Activated CD8-positive, alpha-beta T cell treated with anti-CD3 and anti-CD28 coated beads, Interleukin-2, amount 10 ng/mL, durations not matched to agents 7 days and 5 days (primary cell): Measurements from ENCODE around the gene TMBIM1. TPM values are rescaled to one million over a fixed set of nuclear protein-coding genes. Genes with fewer than 3 reads are reported as not detected.
A peak's percentile ranks its signal among the peaks of the same experiment; 100 is the strongest.

Experiments
- ATAC-seq: fragments of 150-1000 bp; cut with Tn5 transposase; one replicate; pipeline ENCODE4 v1.10.0; 2021; ENCODE audit warnings: moderate library complexity
- CTCF ChIA-PET: fragments of 350-600 bp; sonication (Branson Sonifier 250); formaldehyde crosslinking; loops from one replicate; lab custom pipeline; 2021; ENCODE audit warnings: antibody characterized with exemption; lab: Charles Lee
- POLR2A ChIA-PET: fragments of 350-600 bp; sonication (Branson Sonifier 250); formaldehyde crosslinking; loops from one replicate; lab custom pipeline; 2021; ENCODE audit warnings: antibody characterized with exemption; lab: Charles Lee
- DNase-seq: peaks from one replicate; pipeline ENCODE4 v3.0.0-alpha.2; 2020
- H3K27ac Mint-ChIP-seq: one replicate; pipeline ENCODE4 v1.8.0; 2021; ENCODE audit warnings: mild to moderate bottlenecking, mixed read lengths
- H3K27me3 Mint-ChIP-seq: one replicate; pipeline ENCODE4 v1.8.0; 2021; ENCODE audit warnings: low read depth, mixed read lengths
- H3K36me3 Mint-ChIP-seq: one replicate; pipeline ENCODE4 v1.8.0; 2021; ENCODE audit warnings: low read depth, mixed read lengths
- H3K4me1 Mint-ChIP-seq: one replicate; pipeline ENCODE4 v1.8.0; 2021; ENCODE audit warnings: low read depth, mixed read lengths
- H3K4me3 Mint-ChIP-seq: one replicate; pipeline ENCODE4 v1.8.0; 2021; ENCODE audit warnings: mild to moderate bottlenecking, mixed read lengths
- H3K9me3 Mint-ChIP-seq: one replicate; pipeline ENCODE4 v1.8.0; 2022; ENCODE audit warnings: mixed read lengths; ENCODE audit not compliant: insufficient read depth
- microRNA-seq: library from miRNA; unstranded; fragments of <30 nt; microRNA quantifications from one replicate; pipeline ENCODE4 v1.2.0, GENCODE V29; 2022
- total RNA-seq, 2 experiments: library from RNA; stranded (reverse); gene quantifications; one replicate each; pipeline ENCODE4 v1.2.3, GENCODE V29; 2021

The TMBIM1 gene
- total RNA-seq, 2 experiments from 2014 or later, result 52.9 to 58.9 TPM

- Mint-ChIP-seq H3K4me1 (peaks cover 84% of the 10 kb centered on the region), H3K4me3 (peak overlapping the region; percentile 58), H3K9me3 (no peaks in the 10 kb centered on the region), H3K27ac (peak overlapping the region; percentile 88), H3K27me3 (no peaks in the 10 kb centered on the region), H3K36me3 (peaks cover 89% of the 10 kb centered on the region)
- no peak for ATAC-seq
- ChIA-PET POLR2A (interaction anchor here (1.0 to 4.1 kb wide), 6 partner anchors 8 to 37 kb away, joined by 3 to 59 read pairs (median 4); partner anchors contain the start of gene ARPC2), CTCF (interaction anchor here (1.0 to 4.6 kb wide), 12 partner anchors 9 to 168 kb away, joined by 3 to 97 read pairs (median 6); partner anchors contain the start of genes AAMP, ARPC2 and PNKD)
- DNase-seq, result peak; percentile 20
Measured at GRCh38 chr2:218228366-218229090, 63.8 kb downstream of the TMBIM1 start.

- no peak for DNase-seq
- H3K27me3 Mint-ChIP-seq, result no peaks in the 10 kb centered on the region
- peaks cover 92% of the 10 kb centered on the region for H3K36me3 Mint-ChIP-seq
- H3K27ac Mint-ChIP-seq, result peak overlapping the region; percentile 78
- H3K4me1 Mint-ChIP-seq, result peaks cover 93% of the 10 kb centered on the region
- ChIA-PET POLR2A (interaction anchor here (1.1 to 1.5 kb wide), 2 partner anchors 8 to 26 kb away, joined by 3 to 9 read pairs; no protein-coding TSS in a partner anchor), CTCF (interaction anchor here (0.8 to 2.2 kb wide), 4 partner anchors 8 to 60 kb away, joined by 3 to 10 read pairs (median 4); partner anchors contain the start of gene CXCR1)
- peak overlapping the region; percentile 13 for H3K4me3 Mint-ChIP-seq
- H3K9me3 Mint-ChIP-seq, result no peaks in the 10 kb centered on the region
- ATAC-seq, result no peak
Measured at GRCh38 chr2:218226903-218227302, 65.4 kb downstream of the TMBIM1 start.

Small RNA genes within 50 kb of the gene (microRNA-seq; reads per million reads assigned to microRNA genes)
- gene MIR6513, result 5.7 reads per million, percentile 7 among the genes with 10 or more reads in this experiment
- gene MIR6810, result not detected

Other genes starting within 250 kb of the TMBIM1 start
- gene RUFY4, start 223.2 kb downstream of the TMBIM1 start, total RNA-seq, result under 1 TPM; 0.55 to 0.81 TPM
- under 1 TPM in 1 of 2 experiments, not detected in 1; 0.50 TPM for gene CXCR2, start 166.5 kb downstream of the TMBIM1 start, total RNA-seq
- gene CXCR1, start 125.5 kb downstream of the TMBIM1 start, total RNA-seq, result under 1 TPM; 0.53 to 0.55 TPM
- 100 to 1,000 TPM; 821 to 844 TPM for gene ARPC2, start 75.3 kb downstream of the TMBIM1 start, total RNA-seq
- under 1 TPM; 0.97 TPM for gene GPBAR1, start 31.5 kb downstream of the TMBIM1 start, total RNA-seq
- gene AAMP, start 22.4 kb downstream of the TMBIM1 start, total RNA-seq, result 10 to 100 TPM; 52.6 to 56.2 TPM
- gene PNKD, start 22.0 kb downstream of the TMBIM1 start, total RNA-seq, result 10 to 100 TPM; 36.7 to 37.6 TPM
- not detected for gene CATIP, start 64.4 kb upstream of the TMBIM1 start, total RNA-seq
- under 1 TPM; 0.21 to 0.29 TPM for gene SLC11A1, start 89.8 kb upstream of the TMBIM1 start, total RNA-seq
- 100 to 1,000 TPM; 175 to 185 TPM for gene CTDSP1, start 107.4 kb upstream of the TMBIM1 start, total RNA-seq
- not detected for gene VIL1, start 126.6 kb upstream of the TMBIM1 start, total RNA-seq